Transverse colon (tissue), 4 donors: Measurements from ENCODE around the gene ANKRD13C. TPM values are rescaled to one million over a fixed set of nuclear protein-coding genes. Genes with fewer than 3 reads are reported as not detected.

Source experiments
- DNase-seq: peaks from one replicate; pipeline ENCODE4 v3.0.0-alpha.2; 2019
- H3K27ac ChIP-seq, 4 donors: fragments of 200-600 bp; sonication (generic); 2 replicates each; pipeline ENCODE4 v1.5.1; 2016 to 2018; ENCODE audit warnings: inconsistent platforms in 4 of 4
- H3K27me3 ChIP-seq: fragments of 200-600 bp; sonication (generic); 2 replicates; pipeline ENCODE4 v1.5.1; 2017; ENCODE audit warnings: inconsistent platforms
- H3K36me3 ChIP-seq, 4 donors: fragments of 200-600 bp; sonication (generic); 2 replicates each; pipeline ENCODE4 v1.5.1; 2017 to 2019; ENCODE audit warnings: inconsistent platforms in 4 of 4
- H3K4me1 ChIP-seq, 4 donors: fragments of 200-600 bp; sonication (generic); 2 replicates each; pipeline ENCODE4 v1.5.1; 2017 to 2020; ENCODE audit warnings: inconsistent platforms in 4 of 4
- H3K4me3 ChIP-seq, 4 donors: fragments of 200-600 bp; sonication (generic); 1 replicate in 1 of 4; 2 replicates in 3 of 4; pipeline versions ENCODE4 v1.5.1 to v1.6.1; 2017 to 2019; ENCODE audit warnings: inconsistent platforms in 4 of 4
- H3K9me3 ChIP-seq, 2 donors: fragments of 200-600 bp; sonication (generic); 2 replicates each; pipeline ENCODE4 v1.5.1; 2017 to 2019; ENCODE audit warnings: inconsistent platforms in 2 of 2
- EP300 ChIP-seq: sonication (generic); formaldehyde crosslinking; IDR thresholded peaks from one replicate; pipeline ENCODE4 v1.6.1; 2017; ENCODE audit warnings: antibody characterized with exemption, low read depth
- POLR2A ChIP-seq: fragments of 450-650 bp; IDR thresholded peaks from one replicate; pipeline ENCODE4 v1.6.1; 2016; ENCODE audit warnings: antibody characterized with exemption, mild to moderate bottlenecking, moderate library complexity
- POLR2AphosphoS5 ChIP-seq, 3 donors: sonication (generic); formaldehyde crosslinking; IDR thresholded peaks; one replicate each; pipeline ENCODE4 v1.6.1; 2016; ENCODE audit warnings: antibody characterized with exemption in 3 of 3
- WGBS, 2 donors: methylation state at CpG; one replicate each; pipeline ENCODE4 v1.1.5; 2018; ENCODE audit warnings: low coverage in 1 of 2; 5-methylcytosine and 5-hydroxymethylcytosine counted together
- in situ Hi-C, 4 donors: fragments of 200-750 bp; cut with MboI; loops; one replicate each; pipeline versions ENCODE4 v1.15.0 to v1.15.1; 2017; ENCODE audit warnings: low sequenced_read_pairs in 3 of 4, low pct_ligation_motif_present in 1 of 4, low pct_unique_long_range_greater_than_20kb in 1 of 4
- intact Hi-C: fragments of 100-400 bp; cut with DNase I; formaldehyde crosslinking; loops from one replicate; pipeline ENCODE4 v1.15.1; 2023; ENCODE audit warnings: low total_unique reads
- total RNA-seq, 4 donors: library from RNA; depleted of rRNA; stranded (reverse); fragments of >200 nt; gene quantifications; one replicate each; pipeline ENCODE4 v1.1.0, GENCODE V29; 2016
- TF ChIP-seq, protein P1 (sequence below), 5 experiments: fragments of 200-600 bp in 3 of 5; fragments of 450-650 bp in 2 of 5; sonication (generic) in 3 of 5; IDR thresholded peaks; 1 replicate in 2 of 5; 2 replicates in 3 of 5; pipeline ENCODE4 v1.5.1; 2016 to 2017; ENCODE audit warnings: antibody characterized with exemption in 5 of 5, inconsistent platforms in 3 of 5, mild to moderate bottlenecking in 2 of 5, moderate library complexity in 1 of 5

ANKRD13C gene
- total RNA-seq, 4 donors from 2014 or later: 10.7 to 35.5 (median 27.1) TPM

DNA sequence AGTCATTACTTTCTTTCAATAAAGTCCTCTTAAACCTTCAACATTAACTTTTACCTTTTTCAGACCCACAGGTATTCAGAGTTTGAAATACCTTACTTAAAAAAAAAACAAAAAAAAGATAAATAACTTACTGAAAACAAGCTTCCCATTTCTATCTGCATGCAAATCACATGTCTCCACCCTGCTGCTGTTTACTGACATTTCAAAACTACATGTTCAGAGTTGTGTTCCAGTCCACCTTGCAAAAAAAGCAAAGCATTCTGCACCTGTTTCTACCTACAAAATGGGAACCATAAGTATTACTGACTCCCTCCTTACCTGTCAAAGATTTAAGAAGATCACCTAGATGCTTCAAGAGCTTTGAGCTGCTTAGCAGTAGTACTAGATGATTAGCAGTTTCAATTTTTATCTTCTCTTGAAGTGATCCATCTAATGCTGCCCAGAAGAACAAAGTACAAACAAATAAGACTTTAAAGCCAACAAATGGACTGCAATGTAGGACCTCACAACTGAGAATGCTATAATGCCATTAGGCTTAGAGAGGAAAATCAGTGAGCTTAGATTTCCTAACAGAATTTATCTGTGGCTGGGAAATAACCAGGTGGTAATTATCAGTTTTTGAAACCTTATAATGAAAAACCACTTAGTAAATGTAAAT lies 61.2 kb downstream of the ANKRD13C start:
- in situ Hi-C loops: no loop called here
- intact Hi-C loops: no loop called here
- TF ChIP-seq POLR2A (no peak), EP300 (no peak), POLR2AphosphoS5 (IDR thresholded peaks at IDR 0.05) (no peak)
- TF ChIP-seq, protein P1, sequence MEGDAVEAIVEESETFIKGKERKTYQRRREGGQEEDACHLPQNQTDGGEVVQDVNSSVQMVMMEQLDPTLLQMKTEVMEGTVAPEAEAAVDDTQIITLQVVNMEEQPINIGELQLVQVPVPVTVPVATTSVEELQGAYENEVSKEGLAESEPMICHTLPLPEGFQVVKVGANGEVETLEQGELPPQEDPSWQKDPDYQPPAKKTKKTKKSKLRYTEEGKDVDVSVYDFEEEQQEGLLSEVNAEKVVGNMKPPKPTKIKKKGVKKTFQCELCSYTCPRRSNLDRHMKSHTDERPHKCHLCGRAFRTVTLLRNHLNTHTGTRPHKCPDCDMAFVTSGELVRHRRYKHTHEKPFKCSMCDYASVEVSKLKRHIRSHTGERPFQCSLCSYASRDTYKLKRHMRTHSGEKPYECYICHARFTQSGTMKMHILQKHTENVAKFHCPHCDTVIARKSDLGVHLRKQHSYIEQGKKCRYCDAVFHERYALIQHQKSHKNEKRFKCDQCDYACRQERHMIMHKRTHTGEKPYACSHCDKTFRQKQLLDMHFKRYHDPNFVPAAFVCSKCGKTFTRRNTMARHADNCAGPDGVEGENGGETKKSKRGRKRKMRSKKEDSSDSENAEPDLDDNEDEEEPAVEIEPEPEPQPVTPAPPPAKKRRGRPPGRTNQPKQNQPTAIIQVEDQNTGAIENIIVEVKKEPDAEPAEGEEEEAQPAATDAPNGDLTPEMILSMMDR (IDR thresholded peaks at IDR 0.05): no peak
- Histone ChIP-seq H3K4me1 (peaks cover 0 to 3% (median 1%) of the 10 kb centered on the region in 4 donors), H3K9me3 (no peaks in the 10 kb centered on the region), H3K27ac (no peak overlapping the region), H3K27me3 (no peaks in the 10 kb centered on the region), H3K4me3 (no peak overlapping the region), H3K36me3 (peaks cover 0 to 46% (median 12%) of the 10 kb centered on the region in 4 donors)
- DNase-seq: no peak

DNA sequence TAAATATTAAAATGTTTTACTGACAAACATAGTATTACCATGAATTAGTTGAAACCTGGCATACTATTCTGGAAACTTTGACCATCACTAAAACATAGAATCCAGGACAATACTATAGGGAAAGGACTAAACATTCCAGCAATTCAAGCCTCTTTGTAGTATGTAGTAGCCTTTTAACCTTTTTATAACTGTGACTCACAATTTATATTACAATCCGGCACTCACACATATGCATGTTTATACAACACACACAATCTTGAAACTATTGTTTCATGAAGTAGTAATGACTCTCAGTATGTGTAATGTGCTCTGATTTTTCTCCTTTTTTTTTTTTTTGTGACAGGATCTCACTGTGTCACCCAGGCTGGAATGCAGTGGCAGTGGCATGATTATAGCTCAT lies 64.3 kb downstream of the ANKRD13C start:
- no peak overlapping the region for H3K4me3 ChIP-seq
- intact Hi-C loops: no loop called here
- peaks cover 0 to 31% (median 4%) of the 10 kb centered on the region in 4 donors for H3K36me3 ChIP-seq
- no peak overlapping the region for H3K27ac ChIP-seq
- 56 to 60% methylated on average over 1 of the region's 1 CpG for WGBS, 2 donors
- no peaks in the 10 kb centered on the region for H3K9me3 ChIP-seq
- peaks cover 0 to 3% (median 1%) of the 10 kb centered on the region in 4 donors for H3K4me1 ChIP-seq
- in situ Hi-C loops: no loop called here
- TF ChIP-seq, protein P1 (IDR thresholded peaks at IDR 0.05): no peak
- TF ChIP-seq EP300: no peak
- no peak for TF ChIP-seq POLR2AphosphoS5 (IDR thresholded peaks at IDR 0.05)
- no peak for TF ChIP-seq POLR2A
- H3K27me3 ChIP-seq: no peaks in the 10 kb centered on the region
- DNase-seq: no peak

DNA sequence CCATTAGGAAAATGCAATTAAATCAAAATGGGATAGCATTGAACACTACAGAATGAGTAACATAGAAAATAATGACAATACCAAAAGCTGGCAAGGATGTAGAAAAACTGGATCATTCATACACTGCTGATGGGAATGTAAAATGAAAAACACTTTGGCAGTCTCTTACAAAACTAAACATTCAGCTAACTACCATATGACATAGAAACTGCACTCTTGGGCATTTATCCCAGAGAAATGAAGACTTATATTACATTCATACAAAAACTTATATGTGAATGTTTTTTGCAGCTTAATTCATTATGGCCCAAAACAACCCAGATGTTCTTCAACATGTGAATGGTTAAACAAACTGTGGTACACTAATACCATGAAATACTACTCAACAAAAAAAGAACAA lies 66.4 kb downstream of the ANKRD13C start:
- in situ Hi-C loops (no loop called here), intact Hi-C loops (no loop called here)
- no peak for DNase-seq
- Histone ChIP-seq H3K36me3 (peaks cover 0 to 17% (median 3%) of the 10 kb centered on the region in 4 donors), H3K9me3 (no peaks in the 10 kb centered on the region), H3K4me3 (no peak overlapping the region), H3K27me3 (no peaks in the 10 kb centered on the region), H3K27ac (no peak overlapping the region), H3K4me1 (peaks cover 0 to 3% (median 1%) of the 10 kb centered on the region in 4 donors)
- no peak for TF ChIP-seq POLR2A

DNA sequence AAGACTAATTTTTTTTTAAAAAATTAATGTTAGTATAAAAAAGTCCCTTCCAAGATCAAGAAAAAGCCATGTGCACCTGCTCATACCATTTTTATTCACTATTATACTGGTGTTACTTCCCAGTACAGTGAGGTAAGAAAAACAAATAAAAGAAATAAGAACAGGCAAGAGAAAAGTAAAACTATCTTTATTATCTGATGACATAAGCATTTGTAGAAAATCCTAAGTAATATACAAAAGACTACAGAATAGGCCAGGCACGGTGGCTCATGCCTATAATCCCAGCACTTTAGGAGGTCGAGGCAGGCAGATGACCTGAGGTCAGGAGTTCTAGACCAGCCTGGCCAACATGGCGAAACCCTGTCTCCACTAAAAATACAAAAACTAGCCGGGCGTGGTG lies 68.1 kb downstream of the ANKRD13C start:
- Histone ChIP-seq H3K27ac (no peak overlapping the region), H3K36me3 (peaks cover 0 to 2% (median 0%) of the 10 kb centered on the region in 4 donors), H3K27me3 (no peaks in the 10 kb centered on the region), H3K9me3 (no peaks in the 10 kb centered on the region), H3K4me3 (no peak overlapping the region), H3K4me1 (peaks cover 0 to 3% (median 1%) of the 10 kb centered on the region in 4 donors)
- intact Hi-C loops (no loop called here), in situ Hi-C loops (no loop called here)
- no peak for DNase-seq
- 90 to 91% methylated on average over 2 to 5 of the region's 5 CpGs for WGBS, 2 donors
- TF ChIP-seq EP300 (no peak), POLR2AphosphoS5 (IDR thresholded peaks at IDR 0.05) (no peak), POLR2A (no peak)
- TF ChIP-seq, protein P1 (IDR thresholded peaks at IDR 0.05): no peak

DNA sequence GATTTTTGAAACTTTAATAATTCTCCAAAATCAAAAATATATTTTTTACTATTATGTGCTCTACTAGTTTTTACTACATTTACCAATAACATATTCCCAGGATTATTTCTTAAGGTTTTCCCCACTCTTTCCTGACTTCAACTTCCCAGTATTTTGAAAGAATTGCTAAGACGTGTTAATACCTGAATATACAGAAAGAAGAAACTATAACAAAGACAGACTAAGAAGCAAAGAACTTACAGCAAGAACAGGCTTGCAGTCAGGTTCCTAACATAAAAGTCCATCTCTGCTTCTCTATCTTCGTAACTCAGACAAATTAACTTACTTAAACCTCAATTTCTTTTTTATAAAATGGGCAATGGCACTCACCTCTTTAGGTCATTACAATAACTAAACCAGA lies 70.2 kb downstream of the ANKRD13C start:
- no peaks in the 10 kb centered on the region for H3K9me3 ChIP-seq

More for the DNA sequence above, 70.2 kb downstream of the ANKRD13C start:
- TF ChIP-seq POLR2AphosphoS5 (IDR thresholded peaks at IDR 0.05): no peak
- no peak for TF ChIP-seq POLR2A
- intact Hi-C loops (no loop called here), in situ Hi-C loops (no loop called here)
- no peak overlapping the region for H3K27ac ChIP-seq
- no peaks in the 10 kb centered on the region for H3K27me3 ChIP-seq
- WGBS, 2 donors: 93 to 98% methylated on average over 2 of the region's 2 CpGs
- no peaks in the 10 kb centered on the region for H3K36me3 ChIP-seq
- no peaks in the 10 kb centered on the region for H3K4me1 ChIP-seq
- no peak overlapping the region for H3K4me3 ChIP-seq
- no peak for DNase-seq
